SK-N-MC (cell line): ENCODE measurements around the gene ATXN1.
"Not testable (repeated sequence)": the region's sequence is repeated elsewhere in the genome, so short reads cannot be mapped to it uniquely, and the experiment has no call there.

Experiments
- DNase-seq: peaks from one replicate; pipeline ENCODE4 v3.0.0-alpha.2; 2011; ENCODE audit warnings: low read depth, low spot score
- H3K27ac ChIP-seq: fragments of 200-600 bp; sonication (generic); 2 replicates; pipeline ENCODE4 v1.5.1; 2016; ENCODE audit warnings: mixed run types
- H3K36me3 ChIP-seq: fragments of 200-600 bp; sonication (generic); 2 replicates; pipeline ENCODE4 v1.6.1; 2017; ENCODE audit warnings: antibody characterized with exemption, low read length, mixed read lengths; ENCODE audit not compliant: insufficient read depth
- H3K4me3 ChIP-seq: fragments of 200-600 bp; sonication (generic); 2 replicates; pipeline ENCODE4 v1.5.1; 2016
- H3K9ac ChIP-seq: fragments of 200-600 bp; sonication (generic); 2 replicates; pipeline ENCODE4 v1.8.0; 2017; ENCODE audit warnings: mixed run types, mixed read lengths; ENCODE audit not compliant: insufficient read length
- H3K9me3 ChIP-seq: fragments of 200-600 bp; sonication (generic); 2 replicates; pipeline ENCODE4 v1.6.1; 2017; ENCODE audit warnings: low read depth, mild to moderate bottlenecking, antibody characterized with exemption, low read length, moderate library complexity, mixed read lengths
- EZH2 ChIP-seq: fragments of 200-600 bp; sonication (generic); IDR thresholded peaks from one replicate; pipeline ENCODE4 v1.6.1; 2017; ENCODE audit warnings: antibody characterized with exemption
- FOXP2 ChIP-seq: optimal IDR thresholded peaks from 2 replicates; pipeline ENCODE3; 2011; ENCODE audit warnings: mild to moderate bottlenecking, moderate library complexity; ENCODE audit not compliant: insufficient read depth; ENCODE audit errors: extremely low read length, control extremely low read depth
- POLR2AphosphoS5 ChIP-seq: IDR thresholded peaks from 2 replicates; pipeline ENCODE4 v1.6.1; 2012; ENCODE audit warnings: mild to moderate bottlenecking, low read depth, low read length, borderline replicate concordance

The ATXN1 gene

GRCh38 chr6:16637635-16638034 is 123.6 kb downstream of the ATXN1 start:
- no peak overlapping the region for H3K4me3 ChIP-seq
- no peaks in the 10 kb centered on the region for H3K36me3 ChIP-seq
- no peaks in the 10 kb centered on the region for H3K9me3 ChIP-seq
- H3K9ac ChIP-seq = no peak overlapping the region
- DNase-seq = no peak
- H3K27ac ChIP-seq = no peak overlapping the region
- TF ChIP-seq POLR2AphosphoS5 (no peak), EZH2 (no peak)

DNA sequence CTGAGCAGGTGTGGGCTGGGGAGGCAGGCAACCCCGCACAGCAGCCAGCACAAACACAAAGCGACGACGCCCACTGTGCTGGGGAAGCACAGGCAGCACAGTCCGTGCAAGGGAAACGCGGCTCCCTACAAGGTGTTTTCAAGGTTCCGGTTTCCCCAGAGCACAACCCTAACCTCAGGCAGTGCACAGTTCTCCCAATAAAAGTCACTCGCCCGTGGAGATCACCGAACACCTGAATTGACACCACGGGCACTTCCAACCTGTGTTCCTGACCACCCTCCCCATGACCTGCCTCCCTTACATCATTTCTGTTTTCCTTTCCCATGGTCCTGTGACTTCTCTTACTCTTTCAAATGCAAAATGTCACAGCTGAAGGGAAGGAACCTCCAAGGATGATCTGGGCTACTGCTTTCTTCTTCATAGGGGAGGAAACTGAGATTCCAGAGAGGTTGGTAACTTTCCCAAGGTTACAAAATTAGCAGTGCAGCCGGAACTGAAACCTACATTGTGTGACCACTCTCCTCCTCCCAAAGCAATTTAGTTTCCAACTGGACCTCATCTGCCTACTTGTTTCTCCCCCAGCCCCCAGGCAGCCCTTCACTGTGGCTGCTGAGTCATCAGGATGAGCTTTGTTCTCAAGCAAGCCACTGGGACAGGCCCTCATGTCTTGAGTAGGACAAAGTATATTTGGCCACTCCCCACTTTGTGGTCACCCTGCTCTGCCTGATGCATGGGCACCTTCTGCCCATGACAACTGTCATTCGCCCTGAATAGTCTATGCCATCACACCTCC is 125.3 kb downstream of the ATXN1 start:
- Histone ChIP-seq H3K9ac (no peak overlapping the region), H3K36me3 (no peaks in the 10 kb centered on the region), H3K4me3 (no peak overlapping the region), H3K9me3 (no peaks in the 10 kb centered on the region), H3K27ac (no peak overlapping the region)
- no peak for DNase-seq
- TF ChIP-seq EZH2 (no peak), FOXP2 (no peak)

DNA sequence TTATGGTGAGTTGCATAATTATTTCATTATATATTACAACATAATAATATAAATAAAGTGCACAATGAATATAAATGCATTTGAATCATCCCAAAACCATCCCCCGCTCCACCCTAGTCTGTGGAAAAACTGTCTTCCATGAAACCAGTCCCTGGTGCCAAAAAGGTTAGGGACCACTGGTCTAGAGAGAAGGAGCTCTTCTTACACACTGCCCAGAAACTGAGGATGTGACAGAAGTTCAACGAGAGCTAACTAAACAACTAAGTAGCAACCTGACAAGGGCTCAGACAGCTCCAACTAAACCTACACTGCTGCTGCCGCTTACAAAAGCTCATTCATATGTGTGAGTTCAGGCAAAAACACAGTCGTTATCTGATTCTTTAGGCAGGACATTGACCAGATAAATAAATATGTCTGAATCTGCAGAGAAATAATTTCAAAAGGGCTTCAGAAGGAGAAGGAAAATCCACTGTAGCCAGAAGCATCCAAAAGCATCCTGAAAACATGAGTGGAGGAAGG is 125.9 kb downstream of the ATXN1 start:
- DNase-seq = no peak
- Histone ChIP-seq H3K36me3 (no peaks in the 10 kb centered on the region), H3K4me3 (no peak overlapping the region), H3K27ac (no peak overlapping the region), H3K9me3 (no peaks in the 10 kb centered on the region), H3K9ac (no peak overlapping the region)
- TF ChIP-seq EZH2 (no peak), FOXP2 (no peak), POLR2AphosphoS5 (no peak)

GRCh38 chr6:16634855-16635254 is 126.4 kb downstream of the ATXN1 start:
- no peaks in the 10 kb centered on the region for H3K9me3 ChIP-seq
- no peak for DNase-seq
- no peak overlapping the region for H3K27ac ChIP-seq
- H3K9ac ChIP-seq = no peak overlapping the region
- TF ChIP-seq FOXP2 (no peak), POLR2AphosphoS5 (no peak), EZH2 (no peak)
- no peaks in the 10 kb centered on the region for H3K36me3 ChIP-seq
- H3K4me3 ChIP-seq = no peak overlapping the region

DNA sequence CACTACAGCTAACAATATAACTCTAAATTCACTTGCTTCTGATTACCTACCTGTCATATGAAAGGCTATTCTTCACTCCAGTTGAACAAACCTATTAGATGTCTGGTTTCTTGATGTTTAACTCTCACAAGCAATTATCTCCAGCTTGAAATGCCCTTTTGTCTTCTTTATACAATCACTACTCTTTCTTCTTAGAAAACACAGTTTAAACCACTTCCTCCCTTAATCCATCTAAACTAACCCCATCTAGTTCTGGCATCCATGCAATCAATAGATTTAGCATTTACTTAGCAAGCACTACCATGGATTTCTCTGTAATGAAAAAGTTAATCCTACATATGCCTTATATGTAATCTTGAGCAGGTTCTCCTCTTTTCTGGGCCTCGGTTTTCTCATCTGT is 127.3 kb downstream of the ATXN1 start:
- TF ChIP-seq EZH2 (no peak), FOXP2 (no peak), POLR2AphosphoS5 (no peak)
- Histone ChIP-seq H3K36me3 (no peaks in the 10 kb centered on the region), H3K9ac (no peak overlapping the region), H3K9me3 (no peaks in the 10 kb centered on the region), H3K4me3 (no peak overlapping the region), H3K27ac (no peak overlapping the region)
- DNase-seq = no peak

DNA sequence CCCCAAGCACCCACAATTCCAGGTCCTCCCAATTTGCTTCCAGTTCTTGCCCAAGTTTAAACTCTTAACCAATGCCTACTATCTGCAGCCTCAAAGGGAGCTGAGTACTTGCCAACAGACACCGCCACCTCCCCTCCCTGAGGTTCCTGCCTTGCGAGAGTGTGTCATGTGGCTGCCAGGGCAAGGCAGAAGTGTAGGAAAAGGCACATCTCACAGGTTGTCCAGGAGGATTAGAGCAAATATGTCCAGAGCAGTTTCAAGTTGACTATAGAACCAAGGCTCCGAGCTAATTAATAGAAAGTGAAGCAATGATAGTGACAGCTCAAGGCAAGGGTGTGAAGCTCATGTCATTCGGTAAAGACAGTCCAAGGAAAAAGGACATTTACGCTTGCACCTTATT is 127.8 kb downstream of the ATXN1 start:
- H3K27ac ChIP-seq = no peak overlapping the region

GRCh38 chr6:16632101-16632500 is 129.2 kb downstream of the ATXN1 start:
- Histone ChIP-seq H3K9ac (no peak overlapping the region), H3K4me3 (no peak overlapping the region), H3K9me3 (no peaks in the 10 kb centered on the region), H3K36me3 (no peaks in the 10 kb centered on the region), H3K27ac (no peak overlapping the region)
- no peak for DNase-seq
- no peak for TF ChIP-seq FOXP2
- no peak for TF ChIP-seq EZH2
- TF ChIP-seq POLR2AphosphoS5 = no peak

More for the DNA sequence above, 127.8 kb downstream of the ATXN1 start:
- H3K36me3 ChIP-seq = no peaks in the 10 kb centered on the region
- no peak overlapping the region for H3K9ac ChIP-seq
- no peaks in the 10 kb centered on the region for H3K9me3 ChIP-seq
- no peak overlapping the region for H3K4me3 ChIP-seq
- no peak for TF ChIP-seq EZH2
- TF ChIP-seq POLR2AphosphoS5 = no peak
- no peak for TF ChIP-seq FOXP2
- no peak for DNase-seq

DNA sequence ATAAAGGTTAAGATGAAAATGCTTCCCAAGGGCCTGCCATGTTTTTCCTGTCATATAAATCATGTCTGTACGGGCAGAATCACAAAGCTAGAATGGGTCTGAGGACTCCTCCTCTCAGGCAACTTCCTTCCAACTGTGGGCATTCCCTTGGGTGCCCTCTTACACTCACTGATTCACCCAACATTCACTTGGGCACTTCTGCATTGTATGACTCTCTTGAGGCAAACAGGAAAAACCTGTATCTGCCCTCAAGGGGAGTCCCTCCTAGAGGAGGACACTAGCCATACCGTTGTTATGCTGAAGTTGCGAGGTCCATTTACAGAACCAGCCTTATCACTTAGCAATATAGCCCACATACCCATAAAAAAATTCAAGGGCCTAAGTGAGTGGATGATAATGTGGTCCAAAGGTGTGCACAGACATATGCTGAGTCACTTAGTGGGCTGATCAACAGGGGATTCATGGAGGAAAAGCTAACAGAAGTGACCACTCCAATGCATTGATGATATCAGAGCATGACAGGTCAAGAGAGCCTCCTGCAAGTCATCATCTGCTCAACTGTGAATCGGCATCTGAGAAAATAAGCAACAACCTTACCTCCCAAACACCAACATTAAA is 131.1 kb downstream of the ATXN1 start:
- no peak for DNase-seq
- TF ChIP-seq EZH2 (no peak), POLR2AphosphoS5 (no peak), FOXP2 (no peak)
- Histone ChIP-seq H3K36me3 (no peaks in the 10 kb centered on the region), H3K27ac (no peak overlapping the region), H3K9me3 (no peaks in the 10 kb centered on the region), H3K9ac (no peak overlapping the region), H3K4me3 (no peak overlapping the region)

DNA sequence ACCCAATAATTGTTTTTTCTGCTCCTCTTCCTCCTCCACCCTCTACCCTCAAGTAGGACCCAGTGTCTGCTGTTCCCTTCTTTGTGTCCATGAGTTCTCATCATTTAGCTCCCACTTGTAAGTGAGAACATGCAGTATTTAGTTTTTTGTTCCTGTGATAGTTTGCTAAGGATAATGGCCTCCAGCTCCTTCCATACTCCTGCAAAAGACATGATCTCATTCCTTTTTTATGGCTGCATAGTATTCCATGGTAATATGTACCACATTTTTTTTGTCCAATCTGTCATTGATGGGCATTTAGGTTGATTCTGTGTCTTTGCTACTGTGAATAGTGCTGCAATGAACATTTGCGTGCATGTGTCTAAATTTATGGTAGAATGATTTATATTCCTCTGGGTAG is 132.7 kb downstream of the ATXN1 start:
- DNase-seq, H3K36me3 ChIP-seq, H3K9ac ChIP-seq, H3K27ac ChIP-seq, H3K9me3 ChIP-seq, H3K4me3 ChIP-seq: not testable (repeated sequence)
